ENCODE measurements around the gene CX3CR1.
"Not testable (repeated sequence)": the region's sequence is repeated elsewhere in the genome, so short reads cannot be mapped to it uniquely, and the experiment has no call there.

Gene CX3CR1

GRCh38 chr3:39241561-39241960 lies 38.3 kb downstream of the CX3CR1 start:
- CTCF ChIA-PET: no interaction called here
- POLR2A ChIA-PET: no interaction called here
- DNase-seq (ENCODE audit: low read depth, low spot score): no peak
- no peak for TF ChIP-seq CTCF (IDR thresholded peaks at IDR 0.05; ENCODE audit: insufficient read depth, low read length, missing control alignments)
- H3K4me3 ChIP-seq (ENCODE audit: low read depth, low read length): no peak overlapping the region

- no peak for TF ChIP-seq CTCF (IDR thresholded peaks at IDR 0.05; ENCODE audit: insufficient read depth, low read length, missing control alignments)
- POLR2A ChIA-PET: no interaction called here
- no peak overlapping the region for H3K4me3 ChIP-seq (ENCODE audit: low read depth, low read length)
Observed at GRCh38 chr3:39237027-39237426, 42.8 kb downstream of the CX3CR1 start.

GRCh38 chr3:39234651-39235050 lies 45.2 kb downstream of the CX3CR1 start:
- ChIA-PET CTCF (interaction anchor here (1.2 kb wide), 1 partner anchor 42 kb away, joined by 3 read pairs; no protein-coding TSS in a partner anchor), POLR2A (no interaction called here)
- no peak for DNase-seq (ENCODE audit: low read depth, low spot score)
- H3K4me3 ChIP-seq (ENCODE audit: low read depth, low read length): no peak overlapping the region
- no peak for TF ChIP-seq CTCF (IDR thresholded peaks at IDR 0.05; ENCODE audit: insufficient read depth, low read length, missing control alignments)

More at GRCh38 chr3:39237027-39237426, 42.8 kb downstream of the CX3CR1 start:
- DNase-seq (ENCODE audit: low read depth, low spot score): no peak
- CTCF ChIA-PET: no interaction called here

- no peak for DNase-seq (ENCODE audit: low read depth, low spot score)
- no peak overlapping the region for H3K4me3 ChIP-seq (ENCODE audit: low read depth, low read length)
- ChIA-PET CTCF (interaction anchor here (1.0 kb wide), 1 partner anchor 59 kb away, joined by 3 read pairs; no protein-coding TSS in a partner anchor), POLR2A (no interaction called here)
- no peak for TF ChIP-seq CTCF (IDR thresholded peaks at IDR 0.05; ENCODE audit: insufficient read depth, low read length, missing control alignments)
Observed at GRCh38 chr3:39232859-39233258, 47.0 kb downstream of the CX3CR1 start.

GRCh38 chr3:39230453-39230852 lies 49.4 kb downstream of the CX3CR1 start:
- POLR2A ChIA-PET: no interaction called here
- DNase-seq (ENCODE audit: low read depth, low spot score): no peak
- no peak for TF ChIP-seq CTCF (IDR thresholded peaks at IDR 0.05; ENCODE audit: insufficient read depth, low read length, missing control alignments)
- CTCF ChIA-PET: interaction anchor here (0.9 to 1.8 kb wide), 3 partner anchors 21 to 709 kb away, joined by 3 to 5 read pairs (median 5); no protein-coding TSS in a partner anchor
- H3K4me3 ChIP-seq (ENCODE audit: low read depth, low read length): no peak overlapping the region

GRCh38 chr3:39228496-39228895 lies 51.3 kb downstream of the CX3CR1 start:
- TF ChIP-seq CTCF (IDR thresholded peaks at IDR 0.05; ENCODE audit: insufficient read depth, low read length, missing control alignments): no peak
- POLR2A ChIA-PET: no interaction called here
- CTCF ChIA-PET: interaction anchor here (1.4 kb wide), 1 partner anchor 38 kb away, joined by 4 read pairs; no protein-coding TSS in a partner anchor

GRCh38 chr3:39227596-39227995 lies 52.2 kb downstream of the CX3CR1 start:
- DNase-seq (ENCODE audit: low read depth, low spot score); H3K4me3 ChIP-seq (ENCODE audit: low read depth, low read length); CTCF ChIA-PET; POLR2A ChIA-PET: not testable (repeated sequence)

More at GRCh38 chr3:39228496-39228895, 51.3 kb downstream of the CX3CR1 start:
- H3K4me3 ChIP-seq (ENCODE audit: low read depth, low read length): no peak overlapping the region
- DNase-seq (ENCODE audit: low read depth, low spot score): no peak

Data from AG04449 (cell line).